Measurements from ENCODE around the gene PTPRN2.

The PTPRN2 gene

GRCh38 chr7:157813741-157814661, 773.6 kb downstream of the PTPRN2 start:
- DNase-seq (ENCODE audit: low read depth): no peak
- no peak overlapping the region for H3K4me3 ChIP-seq (ENCODE audit: low read depth, low read length)
- no peak for TF ChIP-seq CTCF (IDR thresholded peaks at IDR 0.05; ENCODE audit: control insufficient read depth, extremely low read depth, insufficient read depth)

GRCh38 chr7:157813053-157813452, 774.6 kb downstream of the PTPRN2 start:
- TF ChIP-seq CTCF (IDR thresholded peaks at IDR 0.05; ENCODE audit: control insufficient read depth, extremely low read depth, insufficient read depth): no peak
- DNase-seq (ENCODE audit: low read depth): no peak
- no peak overlapping the region for H3K4me3 ChIP-seq (ENCODE audit: low read depth, low read length)

GRCh38 chr7:157811946-157812345, 775.7 kb downstream of the PTPRN2 start:
- no peak overlapping the region for H3K4me3 ChIP-seq (ENCODE audit: low read depth, low read length)
- TF ChIP-seq CTCF (IDR thresholded peaks at IDR 0.05; ENCODE audit: control insufficient read depth, extremely low read depth, insufficient read depth): no peak
- no peak for DNase-seq (ENCODE audit: low read depth)

- no peak overlapping the region for H3K4me3 ChIP-seq (ENCODE audit: low read depth, low read length)
- DNase-seq (ENCODE audit: low read depth): no peak
- TF ChIP-seq CTCF (IDR thresholded peaks at IDR 0.05; ENCODE audit: control insufficient read depth, extremely low read depth, insufficient read depth): no peak
Observed at GRCh38 chr7:157809863-157810851, 777.5 kb downstream of the PTPRN2 start.

- DNase-seq (ENCODE audit: low read depth): no peak
- no peak for TF ChIP-seq CTCF (IDR thresholded peaks at IDR 0.05; ENCODE audit: control insufficient read depth, extremely low read depth, insufficient read depth)
- no peak overlapping the region for H3K4me3 ChIP-seq (ENCODE audit: low read depth, low read length)
Observed at GRCh38 chr7:157809154-157809862, 778.3 kb downstream of the PTPRN2 start.

- no peak for DNase-seq (ENCODE audit: low read depth)
- no peak for TF ChIP-seq CTCF (IDR thresholded peaks at IDR 0.05; ENCODE audit: control insufficient read depth, extremely low read depth, insufficient read depth)
- H3K4me3 ChIP-seq (ENCODE audit: low read depth, low read length): no peak overlapping the region
Observed at GRCh38 chr7:157808042-157808441, 779.6 kb downstream of the PTPRN2 start.

Measured in LNCaP clone FGC (cell line).